GM23338 (cell line): ENCODE data around the gene PTGFR. TPM values are rescaled to one million over a fixed set of nuclear protein-coding genes. Genes with fewer than 3 reads are reported as not detected.

Experiments used
- ATAC-seq: fragments of 200-7000 bp; cut with Tn5 transposase; 3 replicates; pipeline ENCODE4 v1.9.1; 2020
- DNase-seq: peaks from one replicate; pipeline ENCODE4 v3.0.0-alpha.2; 2015; ENCODE audit warnings: low spot score
- H2AFZ ChIP-seq: fragments of 200-600 bp; sonication (generic); 2 replicates; pipeline ENCODE4 v1.8.0; 2016; ENCODE audit warnings: antibody characterized with exemption, mild to moderate bottlenecking, moderate library complexity
- H3F3A ChIP-seq: fragments of 200-600 bp; sonication (generic); replicated peaks from 2 replicates; pipeline ENCODE4 v1.8.0; 2017; ENCODE audit warnings: antibody characterized with exemption, mixed run types, low read depth
- H3K27ac ChIP-seq: fragments of 200-600 bp; sonication (generic); 2 replicates; pipeline ENCODE4 v1.6.1; 2016; ENCODE audit warnings: low read depth
- H3K27me3 ChIP-seq: fragments of 200-600 bp; sonication (generic); 2 replicates; pipeline ENCODE4 v1.8.0; 2016; ENCODE audit warnings: mild to moderate bottlenecking, mixed run types, moderate library complexity; ENCODE audit not compliant: insufficient read depth
- H3K36me3 ChIP-seq: fragments of 200-600 bp; sonication (generic); 2 replicates; pipeline ENCODE4 v1.8.0; 2016; ENCODE audit warnings: mild to moderate bottlenecking; ENCODE audit not compliant: insufficient read depth
- H3K4me1 ChIP-seq: fragments of 200-600 bp; sonication (generic); 2 replicates; pipeline ENCODE4 v1.8.0; 2016; ENCODE audit warnings: mild to moderate bottlenecking, moderate library complexity; ENCODE audit not compliant: insufficient read depth
- H3K4me2 ChIP-seq: fragments of 200-600 bp; sonication (generic); 2 replicates; pipeline ENCODE4 v1.7.1; 2017; ENCODE audit warnings: mixed run types
- H3K4me3 ChIP-seq: fragments of 200-600 bp; sonication (generic); 2 replicates; pipeline ENCODE4 v1.6.1; 2016; ENCODE audit warnings: mixed run types
- H3K79me2 ChIP-seq: fragments of 200-600 bp; sonication (generic); replicated peaks from 2 replicates; pipeline ENCODE4 v1.8.0; 2017; ENCODE audit warnings: mild to moderate bottlenecking; ENCODE audit not compliant: insufficient read depth
- H3K9me2 ChIP-seq: fragments of 200-600 bp; sonication (generic); 2 replicates; pipeline ENCODE4 v1.8.0; 2017; ENCODE audit not compliant: insufficient read depth
- H4K20me1 ChIP-seq: fragments of 200-600 bp; sonication (generic); replicated peaks from 2 replicates; pipeline ENCODE4 v1.8.0; 2017; ENCODE audit warnings: mild to moderate bottlenecking; ENCODE audit not compliant: insufficient read depth
- H3K27ac Mint-ChIP-seq: 2 replicates; pipeline ENCODE4 v1.8.0; 2020; ENCODE audit warnings: inconsistent platforms, mild to moderate bottlenecking, moderate library complexity, mixed read lengths
- H3K27me3 Mint-ChIP-seq: 3 replicates; pipeline ENCODE4 v1.8.0; 2022; ENCODE audit warnings: low read depth, mild to moderate bottlenecking, moderate library complexity, mixed read lengths, inconsistent platforms; ENCODE audit not compliant: insufficient read depth, poor library complexity
- H3K36me3 Mint-ChIP-seq: 3 replicates; pipeline ENCODE4 v1.8.0; 2021; ENCODE audit warnings: low read depth, mild to moderate bottlenecking, inconsistent platforms, moderate library complexity, mixed read lengths
- H3K4me1 Mint-ChIP-seq: 3 replicates; pipeline ENCODE4 v1.8.0; 2020; ENCODE audit warnings: mild to moderate bottlenecking, inconsistent platforms, mixed read lengths
- H3K4me3 Mint-ChIP-seq: 3 replicates; pipeline ENCODE4 v1.8.0; 2021; ENCODE audit warnings: moderate library complexity, mild to moderate bottlenecking, inconsistent platforms, mixed read lengths
- H3K9me3 Mint-ChIP-seq: 3 replicates; pipeline ENCODE4 v1.8.0; 2020; ENCODE audit warnings: moderate library complexity, mild to moderate bottlenecking, inconsistent platforms, mixed read lengths
- CREB1 ChIP-seq: fragments of 250-450 bp; sonication (Bioruptor Pico); IDR thresholded peaks from 2 replicates; pipeline ENCODE4 v1.5.0; 2020; ENCODE audit warnings: low read depth, mild to moderate bottlenecking, moderate library complexity
- EZH2 ChIP-seq: fragments of 200-600 bp; sonication (generic); IDR thresholded peaks from one replicate; pipeline ENCODE4 v1.8.0; 2017; ENCODE audit warnings: antibody characterized with exemption, mild to moderate bottlenecking, low read depth; ENCODE audit not compliant: unreplicated experiment
- EZH2phosphoT487 ChIP-seq: fragments of 200-600 bp; sonication (generic); IDR thresholded peaks from one replicate; pipeline ENCODE4 v1.8.1; 2018; ENCODE audit warnings: antibody characterized with exemption; ENCODE audit not compliant: unreplicated experiment
- JUNB ChIP-seq: IDR thresholded peaks from one replicate; pipeline ENCODE4 v1.6.1; 2016; ENCODE audit warnings: antibody characterized with exemption; ENCODE audit not compliant: unreplicated experiment
- NANOG ChIP-seq: IDR thresholded peaks from 2 replicates; pipeline ENCODE4 v1.6.1; 2016; ENCODE audit warnings: antibody characterized with exemption, borderline replicate concordance
- POLR2AphosphoS5 ChIP-seq: IDR thresholded peaks from 2 replicates; pipeline ENCODE4 v1.6.1; 2016; ENCODE audit warnings: antibody characterized with exemption, low read depth
- REST ChIP-seq: IDR thresholded peaks from one replicate; pipeline ENCODE4 v1.6.1; 2018; ENCODE audit warnings: antibody characterized with exemption; ENCODE audit not compliant: unreplicated experiment
- STAT1 ChIP-seq: IDR thresholded peaks from one replicate; pipeline ENCODE4 v1.6.1; 2016; ENCODE audit warnings: antibody characterized with exemption; ENCODE audit not compliant: unreplicated experiment
- ZNF114 ChIP-seq: fragments of 250-450 bp; sonication (Bioruptor Pico); IDR thresholded peaks from 2 replicates; pipeline ENCODE4 v1.5.0; 2020; ENCODE audit warnings: mild to moderate bottlenecking, moderate library complexity
- ZNF331 ChIP-seq: fragments of 250-450 bp; sonication (Bioruptor Pico); IDR thresholded peaks from 2 replicates; pipeline ENCODE4 v1.5.0; 2020; ENCODE audit warnings: low read depth, mild to moderate bottlenecking, moderate library complexity
- polyA plus RNA-seq: library from polyadenylated mRNA; unstranded; fragments of >200 nt; fragmentation: Nextera tagmentation; extraction: Ambion mirVana; gene quantifications from 2 replicates; pipeline ENCODE4 v1.2.1, GENCODE V29; 2016
- total RNA-seq: library from RNA; depleted of rRNA; stranded (reverse); fragments of >200 nt; shearing (Covaris generic); gene quantifications from 2 replicates; pipeline ENCODE4 v1.2.3, GENCODE V29; 2014
- TF ChIP-seq, protein P1 (sequence below): IDR thresholded peaks from 2 replicates; pipeline ENCODE4 v1.6.1; 2016; ENCODE audit warnings: antibody characterized with exemption
- TF ChIP-seq, protein P2 (sequence below), 2 experiments: fragments of 200-600 bp in 1 of 2; sonication (generic) in 1 of 2; conservative IDR thresholded peaks; 2 replicates each; pipeline versions ENCODE4 v1.5.1 to v1.6.1; 2016 to 2017; ENCODE audit warnings: antibody characterized with exemption in 2 of 2, low read depth in 2 of 2, mild to moderate bottlenecking in 2 of 2, moderate library complexity in 1 of 2

The PTGFR gene
- total and polyA plus RNA-seq, 2 experiments from 2014 or later, result 0.24 TPM; not detected in 1

DNA sequence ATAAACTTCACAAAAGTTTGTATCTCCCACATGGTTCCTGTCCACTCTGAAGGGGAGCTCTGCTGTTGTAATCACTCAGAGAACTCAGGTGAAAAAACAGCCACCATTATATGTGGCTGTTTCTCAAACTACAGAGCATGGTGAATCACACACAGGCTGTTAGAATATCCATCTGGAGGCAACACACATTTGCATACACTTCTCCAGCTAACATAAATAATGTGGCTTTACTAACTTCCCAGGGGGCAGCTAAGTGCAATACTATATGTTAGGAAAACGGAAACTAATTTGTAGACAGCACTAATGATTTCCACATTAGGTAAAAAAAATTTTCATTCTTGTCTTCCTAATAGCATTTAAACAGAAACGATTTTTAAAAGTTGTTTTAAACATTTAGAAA is 49.3 kb downstream of the PTGFR start:
- Histone ChIP-seq H3K4me3 (no peak overlapping the region), H3K27ac (no peak overlapping the region), H3K4me1 (no peaks in the 10 kb centered on the region), H3K9me2 (no peaks in the 10 kb centered on the region), H3K36me3 (no peaks in the 10 kb centered on the region), H4K20me1 (no peaks in the 10 kb centered on the region), H3K79me2 (no peaks in the 10 kb centered on the region), H3K4me2 (no peak overlapping the region), H3F3A (no peaks in the 10 kb centered on the region), H2AFZ (no peak overlapping the region), H3K27me3 (no peaks in the 10 kb centered on the region)
- Mint-ChIP-seq H3K4me3 (no peak overlapping the region), H3K36me3 (peaks cover 4% of the 10 kb centered on the region; the same call in 2 of the 3 replicates), H3K27ac (no peak overlapping the region), H3K4me1 (no peaks in the 10 kb centered on the region), H3K27me3 (no peaks in the 10 kb centered on the region), H3K9me3 (peaks cover 14% of the 10 kb centered on the region)
- DNase-seq (no peak), ATAC-seq (no peak)
- TF ChIP-seq, protein P1, sequence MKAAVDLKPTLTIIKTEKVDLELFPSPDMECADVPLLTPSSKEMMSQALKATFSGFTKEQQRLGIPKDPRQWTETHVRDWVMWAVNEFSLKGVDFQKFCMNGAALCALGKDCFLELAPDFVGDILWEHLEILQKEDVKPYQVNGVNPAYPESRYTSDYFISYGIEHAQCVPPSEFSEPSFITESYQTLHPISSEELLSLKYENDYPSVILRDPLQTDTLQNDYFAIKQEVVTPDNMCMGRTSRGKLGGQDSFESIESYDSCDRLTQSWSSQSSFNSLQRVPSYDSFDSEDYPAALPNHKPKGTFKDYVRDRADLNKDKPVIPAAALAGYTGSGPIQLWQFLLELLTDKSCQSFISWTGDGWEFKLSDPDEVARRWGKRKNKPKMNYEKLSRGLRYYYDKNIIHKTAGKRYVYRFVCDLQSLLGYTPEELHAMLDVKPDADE, result no peak
- no peak for TF ChIP-seq REST
- TF ChIP-seq STAT1, result no peak
- no peak for TF ChIP-seq EZH2
- no peak for TF ChIP-seq ZNF331 (CRISPR knock-in tag)
- TF ChIP-seq POLR2AphosphoS5, result no peak

GRCh38 chr1:78541479-78541878 is 50.7 kb downstream of the PTGFR start:
- Histone ChIP-seq H3K27ac (no peak overlapping the region), H3K36me3 (no peaks in the 10 kb centered on the region), H3K9me2 (no peaks in the 10 kb centered on the region), H3K4me1 (no peaks in the 10 kb centered on the region), H4K20me1 (no peaks in the 10 kb centered on the region), H3K4me2 (no peak overlapping the region), H3K27me3 (no peaks in the 10 kb centered on the region), H3F3A (no peaks in the 10 kb centered on the region), H2AFZ (no peak overlapping the region), H3K4me3 (no peak overlapping the region), H3K79me2 (no peaks in the 10 kb centered on the region)
- H3K27me3 Mint-ChIP-seq, result no peaks in the 10 kb centered on the region
- TF ChIP-seq ZNF114 (CRISPR knock-in tag) (no peak), NANOG (no peak), POLR2AphosphoS5 (no peak), ZNF331 (CRISPR knock-in tag) (no peak), EZH2phosphoT487 (no peak), CREB1 (CRISPR knock-in tag) (no peak), JUNB (no peak)
- TF ChIP-seq, protein P2, sequence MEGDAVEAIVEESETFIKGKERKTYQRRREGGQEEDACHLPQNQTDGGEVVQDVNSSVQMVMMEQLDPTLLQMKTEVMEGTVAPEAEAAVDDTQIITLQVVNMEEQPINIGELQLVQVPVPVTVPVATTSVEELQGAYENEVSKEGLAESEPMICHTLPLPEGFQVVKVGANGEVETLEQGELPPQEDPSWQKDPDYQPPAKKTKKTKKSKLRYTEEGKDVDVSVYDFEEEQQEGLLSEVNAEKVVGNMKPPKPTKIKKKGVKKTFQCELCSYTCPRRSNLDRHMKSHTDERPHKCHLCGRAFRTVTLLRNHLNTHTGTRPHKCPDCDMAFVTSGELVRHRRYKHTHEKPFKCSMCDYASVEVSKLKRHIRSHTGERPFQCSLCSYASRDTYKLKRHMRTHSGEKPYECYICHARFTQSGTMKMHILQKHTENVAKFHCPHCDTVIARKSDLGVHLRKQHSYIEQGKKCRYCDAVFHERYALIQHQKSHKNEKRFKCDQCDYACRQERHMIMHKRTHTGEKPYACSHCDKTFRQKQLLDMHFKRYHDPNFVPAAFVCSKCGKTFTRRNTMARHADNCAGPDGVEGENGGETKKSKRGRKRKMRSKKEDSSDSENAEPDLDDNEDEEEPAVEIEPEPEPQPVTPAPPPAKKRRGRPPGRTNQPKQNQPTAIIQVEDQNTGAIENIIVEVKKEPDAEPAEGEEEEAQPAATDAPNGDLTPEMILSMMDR (conservative IDR thresholded peaks at IDR 0.05; ENCODE audit: low read depth in 2 of 2), result no peak
- TF ChIP-seq, protein P1, result no peak
- ATAC-seq (no peak), DNase-seq (no peak)
- H3K4me3 Mint-ChIP-seq, result no peak overlapping the region
- peaks cover 4% of the 10 kb centered on the region; the same call in 2 of the 3 replicates for H3K36me3 Mint-ChIP-seq
- H3K27ac Mint-ChIP-seq, result no peak overlapping the region
- peaks cover 14% of the 10 kb centered on the region for H3K9me3 Mint-ChIP-seq
- no peaks in the 10 kb centered on the region for H3K4me1 Mint-ChIP-seq
